HG03469 (cell line): ENCODE measurements around the gene TK2.

ENCODE experiments used
- ATAC-seq: cut with Tn5 transposase; IDR thresholded peaks from one replicate; pipeline ENCODE4 v1.9.1; 2021; ENCODE audit warnings: mild to moderate bottlenecking, moderate library complexity, moderate number of reproducible peaks; ENCODE audit not compliant: unreplicated experiment

The TK2 gene

GRCh38 chr16:66486199-66486772 is 63.6 kb downstream of the TK2 start:
- no peak for ATAC-seq

- ATAC-seq, result no peak
Measured at GRCh38 chr16:66485376-66485775, 64.5 kb downstream of the TK2 start.

GRCh38 chr16:66484453-66485213 is 65.3 kb downstream of the TK2 start:
- no peak for ATAC-seq

- no peak for ATAC-seq
Measured at GRCh38 chr16:66483689-66484452, 66.1 kb downstream of the TK2 start.

- ATAC-seq, result no peak
Measured at GRCh38 chr16:66481943-66482390, 68.0 kb downstream of the TK2 start.

GRCh38 chr16:66481081-66481942 is 68.6 kb downstream of the TK2 start:
- ATAC-seq, result no peak

GRCh38 chr16:66480265-66481080 is 69.4 kb downstream of the TK2 start:
- ATAC-seq, result no peak

- no peak for ATAC-seq
Measured at GRCh38 chr16:66479661-66480264, 70.2 kb downstream of the TK2 start.

- peak; percentile 50 for ATAC-seq
Measured at GRCh38 chr16:66478733-66479511, 71.0 kb downstream of the TK2 start.

GRCh38 chr16:66477028-66477515 is 72.8 kb downstream of the TK2 start:
- no peak for ATAC-seq

GRCh38 chr16:66476328-66477027 is 73.4 kb downstream of the TK2 start:
- ATAC-seq, result no peak

- ATAC-seq, result no peak
Measured at GRCh38 chr16:66475232-66475631, 74.7 kb downstream of the TK2 start.

GRCh38 chr16:66474750-66475199 is 75.1 kb downstream of the TK2 start:
- ATAC-seq, result peak; percentile 81

GRCh38 chr16:66473654-66474519 is 76.0 kb downstream of the TK2 start:
- ATAC-seq, result no peak

- ATAC-seq, result no peak
Measured at GRCh38 chr16:66473051-66473571, 76.8 kb downstream of the TK2 start.

- no peak for ATAC-seq
Measured at GRCh38 chr16:66471716-66472393, 78.1 kb downstream of the TK2 start.
